NCI-H1436 (cell line): ENCODE data around the gene INKA1.
"Not testable (repeated sequence)": the region's sequence is repeated elsewhere in the genome, so short reads cannot be mapped to it uniquely, and the experiment has no call there.

ENCODE experiments used
- DNase-seq: peaks from one replicate; lab custom pipeline; 2025; lab: John Stamatoyannopoulos, UW

Gene INKA1

GRCh38 chr3:49807431-49808114, 4.5 kb downstream of the INKA1 start:
- no peak for DNase-seq

GRCh38 chr3:49812916-49813496, 9.9 kb downstream of the INKA1 start:
- DNase-seq = no peak

- DNase-seq = no peak
These were observed 10.6 kb downstream of the INKA1 start, which contains the start of gene UBA7 for GRCh38 chr3:49813497-49814174. UBA7 (minus strand) TSS chr3:49813953; CDS start chr3:49813787, 166 bp downstream.

GRCh38 chr3:49823131-49823530, 20.1 kb downstream of the INKA1 start:
- DNase-seq = not testable (repeated sequence)

- DNase-seq = no peak
These were observed 23.0 kb downstream of the INKA1 start for GRCh38 chr3:49826016-49826415.

- no peak for DNase-seq
These were observed 28.3 kb downstream of the INKA1 start for GRCh38 chr3:49831341-49831740.

GRCh38 chr3:49839193-49839809, 36.2 kb downstream of the INKA1 start:
- peak; percentile 39 for DNase-seq

- DNase-seq = no peak
These were observed 37.3 kb downstream of the INKA1 start for GRCh38 chr3:49840388-49840787.

GRCh38 chr3:49841126-49841696, 38.1 kb downstream of the INKA1 start:
- DNase-seq = no peak

GRCh38 chr3:49841806-49842205, 38.7 kb downstream of the INKA1 start:
- no peak for DNase-seq

GRCh38 chr3:49842843-49843517, 39.9 kb downstream of the INKA1 start:
- DNase-seq = no peak

GRCh38 chr3:49844464-49845183, 41.6 kb downstream of the INKA1 start:
- DNase-seq = no peak

- DNase-seq = no peak
These were observed 42.6 kb downstream of the INKA1 start for GRCh38 chr3:49845694-49846093.
